IPS DF 4.7 (cell line): ENCODE data around the gene ITGB7.

ENCODE experiments used
- DNase-seq: peaks from one replicate; pipeline ENCODE4 v3.0.0-alpha.2; 2013; ENCODE audit warnings: low spot score; ENCODE audit errors: extremely low read depth

The ITGB7 gene

DNA sequence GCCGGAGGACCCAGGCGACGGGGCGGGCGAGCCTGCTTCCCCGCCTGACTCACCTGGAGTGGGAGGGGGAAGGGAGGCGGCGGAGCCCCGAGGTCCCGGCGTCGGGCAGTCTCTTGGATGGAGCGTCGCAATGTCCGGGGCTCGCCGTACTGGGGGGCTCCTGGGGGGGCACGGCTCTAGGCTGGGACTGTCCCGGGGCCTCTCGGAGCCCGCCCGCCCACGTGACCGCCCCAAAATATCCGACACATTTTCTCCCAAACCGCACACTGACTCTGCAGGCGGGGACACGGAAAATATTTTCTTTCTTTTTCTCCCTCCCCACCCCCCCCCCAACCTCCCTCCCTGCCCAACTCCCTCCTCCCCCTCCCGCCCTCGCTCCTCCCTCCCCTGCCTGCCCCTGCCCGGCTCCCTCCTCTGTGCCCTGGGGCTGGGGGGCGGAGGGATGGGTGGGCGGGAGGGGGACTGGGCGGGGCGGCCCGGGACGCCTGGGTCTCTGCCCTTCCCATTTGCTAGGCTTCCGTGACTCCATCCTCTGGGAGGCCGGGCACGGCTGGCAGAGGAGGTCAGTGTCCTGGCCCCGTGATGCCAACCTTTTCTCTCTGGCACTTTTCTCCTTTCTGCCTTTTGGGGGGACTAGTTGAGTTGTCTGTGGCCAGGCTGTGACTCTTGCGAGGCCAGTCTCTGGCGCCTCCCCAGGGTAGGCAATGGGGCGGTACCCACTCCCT, 25.0 kb upstream of the ITGB7 start, which contains the start of gene RARG:
TSS of gene RARG (minus strand) at position 289 of the 725 bp plus-strand sequence. CDS start 4,664 bp downstream, outside the sequence.
- no peak for DNase-seq

DNA sequence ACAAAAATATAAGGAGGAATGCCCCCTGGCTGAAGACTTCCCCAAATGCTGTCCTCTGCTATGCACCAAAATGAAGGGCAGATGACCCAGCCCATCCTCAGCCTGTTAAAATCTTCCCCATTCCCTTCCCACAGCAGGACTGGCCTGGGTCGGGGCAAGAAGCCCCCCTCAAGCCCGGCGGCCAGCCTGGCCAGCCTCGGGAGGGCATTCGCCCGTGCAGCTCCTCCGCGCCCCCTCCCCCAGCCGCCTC, 24.5 kb upstream of the ITGB7 start:
- no peak for DNase-seq

DNA sequence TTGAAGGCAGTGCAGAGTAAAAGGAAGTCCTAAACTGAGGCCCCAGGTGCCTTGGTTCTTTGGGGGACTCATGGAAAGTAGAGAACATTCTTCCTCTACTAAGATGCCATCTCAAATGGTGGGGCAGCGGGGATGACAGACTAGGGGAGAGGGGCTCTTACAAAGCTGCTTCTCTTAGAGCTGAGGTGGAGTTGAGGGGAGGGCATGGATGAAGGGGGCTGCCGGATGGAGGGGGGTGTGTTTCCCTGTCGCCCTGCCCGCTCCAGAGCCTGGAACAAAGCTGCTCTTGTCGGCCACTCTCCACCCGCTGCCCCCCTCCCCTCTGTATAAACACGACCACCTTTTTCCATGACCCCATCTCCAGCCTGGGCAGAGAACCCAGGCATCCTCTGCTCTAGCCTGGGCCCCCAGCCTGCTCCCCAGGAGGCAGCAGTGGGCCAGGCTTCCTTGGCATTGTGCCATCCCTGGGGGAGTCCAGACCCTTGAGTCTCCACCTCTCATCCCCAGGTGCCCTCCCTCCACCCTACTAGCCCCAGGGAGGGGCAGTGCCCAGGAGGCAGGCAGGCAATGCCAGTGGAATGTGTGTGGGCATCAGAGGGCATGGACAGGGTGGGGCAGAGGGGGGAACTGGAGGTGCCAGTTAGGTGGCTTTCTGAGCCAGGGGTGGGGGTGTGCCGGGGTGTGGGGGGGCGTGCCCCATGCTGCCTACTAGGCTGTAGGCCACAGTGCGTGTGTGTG, 23.2 kb upstream of the ITGB7 start:
- no peak for DNase-seq

DNA sequence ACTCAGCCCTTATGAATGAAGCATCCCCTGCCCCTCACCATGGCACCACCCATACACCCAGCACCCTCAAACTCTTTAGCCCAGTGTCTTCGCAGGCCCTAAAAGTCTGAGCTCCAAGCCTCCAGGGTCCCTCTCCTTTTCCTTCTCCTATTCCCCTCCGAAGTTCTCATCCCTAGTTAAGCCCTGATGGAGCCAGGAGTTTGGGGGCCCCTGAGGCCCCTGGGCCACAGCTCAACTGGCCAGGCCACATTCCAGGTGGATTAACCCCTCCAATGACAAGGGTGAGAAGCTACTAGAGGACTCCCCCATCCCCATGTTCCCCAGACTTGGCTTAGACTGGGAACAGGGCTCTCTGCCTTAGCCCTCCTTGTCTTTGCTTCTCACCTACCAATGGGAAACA, 22.4 kb upstream of the ITGB7 start:
- no peak for DNase-seq

DNA sequence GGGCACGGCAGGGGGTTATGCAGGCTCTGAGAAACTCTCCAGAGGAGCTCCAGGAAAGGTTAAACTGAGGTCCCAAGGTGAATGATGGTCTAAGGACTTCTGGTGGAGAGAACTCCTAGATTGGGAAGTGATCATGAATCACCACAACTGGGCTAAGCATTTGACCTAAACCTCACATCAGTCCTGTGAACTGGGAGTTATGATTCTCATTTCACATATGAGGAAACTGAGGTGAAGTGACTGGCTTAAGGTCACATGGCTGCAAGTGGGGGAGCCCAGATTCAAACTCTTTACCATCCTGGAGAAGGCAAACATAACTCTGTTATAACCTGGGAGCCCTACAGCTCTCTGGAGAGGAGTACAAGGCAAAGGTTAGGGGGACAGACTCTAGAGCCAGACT, 20.8 kb upstream of the ITGB7 start:
- no peak for DNase-seq

DNA sequence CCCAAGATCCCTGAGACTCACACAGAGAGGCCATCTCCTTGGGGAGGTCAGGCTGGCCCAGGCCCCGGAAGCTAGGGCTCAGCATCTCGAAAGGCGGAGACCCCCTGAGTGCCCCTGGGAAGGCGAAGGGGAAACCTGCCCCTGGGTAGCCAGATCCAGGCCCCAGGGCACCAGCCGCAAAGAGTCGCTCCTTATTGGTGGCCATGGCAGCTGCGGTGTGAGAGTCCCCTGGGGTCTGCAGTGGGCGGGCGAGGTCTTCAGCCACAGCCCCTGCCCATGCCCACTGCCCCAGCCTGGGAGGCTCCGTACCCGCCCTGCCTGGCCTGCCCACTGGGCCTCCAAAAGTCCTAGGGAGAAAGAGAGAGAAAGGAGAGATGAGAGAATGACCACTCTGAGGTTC, 20.3 kb upstream of the ITGB7 start:
- DNase-seq: no peak

DNA sequence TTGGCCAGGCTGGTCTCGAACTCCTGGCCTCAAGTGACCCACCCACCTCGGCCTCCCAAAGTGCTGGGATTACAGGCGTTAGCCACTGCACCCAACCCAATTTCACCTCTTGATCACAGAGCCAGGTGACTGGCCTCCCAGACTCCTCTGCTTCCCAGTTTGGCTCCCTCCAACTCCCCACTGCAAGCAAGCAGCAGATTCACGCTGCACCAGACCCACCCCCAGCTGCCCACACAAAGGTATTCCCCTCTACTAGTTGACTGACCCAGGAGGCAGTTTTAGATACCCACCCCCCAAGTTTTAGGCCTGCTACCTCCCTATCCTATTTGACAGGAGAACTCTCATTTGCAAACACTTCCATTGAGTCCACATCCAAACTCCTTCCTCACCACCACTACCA, 19.8 kb upstream of the ITGB7 start:
- DNase-seq: no peak

DNA sequence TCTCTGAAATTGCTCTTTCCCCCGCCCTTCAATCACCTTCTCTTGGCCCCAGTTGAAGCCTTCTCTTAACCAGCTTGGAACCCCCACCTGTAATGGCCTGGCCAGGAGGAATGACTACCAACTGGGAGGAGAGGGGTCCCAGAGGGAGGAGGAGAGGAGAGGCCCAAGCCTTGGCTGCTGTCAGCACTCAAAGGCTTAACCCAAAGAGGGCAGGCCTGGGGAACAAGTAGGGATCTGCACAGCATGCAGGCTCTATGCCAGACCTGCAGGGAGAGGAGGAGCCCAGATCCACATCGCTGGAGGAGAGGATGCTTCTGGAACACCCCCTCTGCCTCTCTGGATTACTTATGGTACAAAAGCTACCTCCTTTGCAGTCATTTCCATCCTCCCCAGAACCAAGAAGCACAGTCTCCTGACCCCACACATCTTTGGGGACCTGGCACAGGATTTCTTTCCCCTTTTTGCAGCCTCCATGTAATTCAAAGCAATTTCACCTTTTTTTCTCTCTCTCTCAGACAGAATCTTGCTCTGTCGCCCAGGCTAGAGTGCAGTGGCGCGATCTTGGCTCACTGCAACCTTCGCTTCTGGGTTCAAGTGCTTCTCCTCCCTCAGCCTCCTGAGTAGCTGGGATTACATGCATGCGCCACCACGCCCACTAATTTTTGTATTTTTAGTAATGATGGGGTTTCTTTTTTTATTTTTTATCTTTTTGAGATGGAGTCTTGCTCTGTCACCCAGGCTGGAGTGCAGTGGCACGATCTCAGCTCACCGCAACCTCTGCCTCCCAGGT, 18.8 kb upstream of the ITGB7 start:
- no peak for DNase-seq

DNA sequence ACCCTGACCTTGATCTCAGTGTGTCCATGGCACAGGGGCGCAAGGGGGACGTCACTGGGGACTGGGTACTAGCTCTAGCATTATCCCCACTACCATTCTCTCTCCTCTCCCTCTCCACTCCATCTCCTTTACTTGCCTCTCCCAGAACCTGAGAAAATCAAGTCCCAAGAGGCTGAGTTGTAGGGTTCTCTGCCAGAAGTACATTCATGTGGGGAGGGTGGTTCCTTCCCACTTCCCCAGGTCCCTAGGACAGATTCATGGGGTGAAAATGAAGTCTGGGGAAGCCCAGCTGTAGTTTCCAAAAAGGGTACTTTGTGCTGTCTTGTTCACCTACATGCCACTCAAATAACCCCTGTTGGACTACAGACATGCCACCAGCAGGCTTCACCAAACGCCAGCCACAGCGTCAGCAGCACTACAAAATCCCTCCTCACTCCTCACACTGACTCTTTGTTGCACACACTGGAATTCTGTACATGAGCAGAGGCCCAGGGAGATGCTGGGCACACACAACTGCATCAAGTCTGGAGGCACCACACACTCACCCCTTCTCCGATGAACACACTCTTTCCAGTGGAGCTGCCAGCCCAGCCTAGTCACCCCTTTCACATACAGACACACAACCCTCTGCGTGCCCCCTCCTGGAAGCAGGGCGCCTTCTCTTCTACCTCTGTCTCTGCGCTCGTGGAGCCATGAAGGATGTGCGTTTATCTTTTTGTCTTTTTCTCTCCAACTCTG, 18.0 kb upstream of the ITGB7 start:
- DNase-seq: no peak

DNA sequence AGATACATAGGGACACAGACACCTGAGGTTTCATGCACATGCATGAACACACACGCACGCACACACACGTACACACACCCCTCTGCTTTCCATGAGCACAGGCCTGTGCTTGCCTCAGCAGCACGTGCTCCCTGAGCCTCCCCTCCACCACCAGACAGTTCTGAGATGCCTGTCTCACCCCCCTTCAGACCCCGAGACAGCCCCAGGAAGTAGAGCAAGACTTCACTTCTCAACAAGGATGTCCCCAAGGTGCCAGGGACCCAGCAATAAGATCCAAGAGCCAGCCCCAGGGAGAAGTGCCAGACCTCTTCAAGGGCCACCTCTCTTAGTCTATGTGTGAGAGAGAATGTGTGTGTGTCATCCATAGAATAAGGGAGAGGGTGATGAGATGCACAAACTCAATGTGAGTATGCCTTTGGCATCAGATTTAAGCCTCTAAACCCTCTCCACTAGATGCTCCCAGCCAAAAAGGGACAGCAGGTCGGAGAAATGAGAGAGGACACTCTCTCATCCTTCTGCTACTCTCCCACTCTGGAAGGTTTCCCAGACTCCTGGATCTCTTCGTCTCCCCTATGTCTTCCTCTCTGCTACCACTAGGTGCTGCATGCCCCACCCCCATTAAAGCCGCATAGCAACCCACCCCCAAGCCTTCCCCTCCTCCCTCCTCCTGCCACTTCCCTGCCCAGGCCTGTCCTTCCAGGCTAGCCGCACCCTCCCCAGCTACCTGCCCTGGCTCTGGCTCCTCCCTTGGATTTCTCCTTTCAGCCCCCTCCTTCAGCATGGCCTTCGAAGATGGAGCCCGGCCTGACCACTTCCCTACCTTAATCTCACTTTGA, 17.2 kb upstream of the ITGB7 start:
- no peak for DNase-seq

DNA sequence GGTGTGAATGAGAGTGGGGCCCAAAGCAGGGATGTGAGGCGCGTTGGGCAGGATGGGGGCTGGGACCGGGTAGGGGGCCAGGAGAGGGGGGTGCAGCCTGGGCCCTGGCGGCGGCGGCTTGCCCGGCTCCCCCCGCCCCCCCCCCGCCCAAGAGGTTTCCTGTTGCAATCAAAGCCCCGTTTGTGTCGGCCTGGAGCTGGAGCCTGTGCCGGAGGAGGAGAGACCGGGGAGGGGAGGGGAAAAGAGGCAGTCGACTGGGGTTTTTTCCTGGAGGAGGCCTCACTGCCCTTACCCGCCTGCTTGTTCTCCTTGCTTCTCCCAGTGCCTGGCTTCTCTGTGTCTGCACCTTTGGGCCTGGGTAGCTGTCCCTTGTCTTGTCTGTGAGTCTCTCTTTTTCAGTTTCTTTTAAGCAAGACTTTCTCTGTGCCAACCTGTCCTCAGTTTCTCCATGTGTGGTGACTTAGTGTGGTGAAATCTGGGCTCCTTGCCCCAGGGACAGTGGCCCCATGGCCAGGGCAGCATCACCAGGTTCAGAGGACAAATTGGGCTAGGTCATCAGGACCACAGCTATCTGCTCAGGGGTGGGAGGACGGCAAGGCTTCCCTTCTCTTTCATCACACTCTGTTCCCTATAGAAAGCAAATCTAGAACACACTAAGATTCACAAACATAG, 16.5 kb upstream of the ITGB7 start:
- no peak for DNase-seq

DNA sequence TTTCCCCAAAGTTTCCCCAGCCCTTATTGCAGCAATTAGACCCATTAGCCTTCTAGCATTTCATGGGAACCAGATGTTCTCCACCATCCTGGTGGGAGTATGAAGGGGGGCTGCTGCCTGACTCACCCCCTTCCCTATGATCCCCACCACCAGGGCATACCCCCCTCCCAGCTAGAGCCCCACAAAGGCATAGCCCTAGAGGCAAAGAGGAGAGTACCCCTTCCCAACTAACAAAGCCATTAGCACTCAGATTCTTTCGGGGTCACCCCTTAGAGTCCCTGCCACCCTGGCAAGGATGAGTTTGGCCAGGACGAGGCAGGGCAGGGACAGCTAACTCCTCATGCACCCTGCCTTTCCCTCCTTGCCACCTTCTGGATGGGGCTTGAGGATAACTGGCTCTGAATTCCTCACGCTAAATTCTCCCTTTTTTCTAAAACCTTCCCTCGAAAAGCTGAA, 15.8 kb upstream of the ITGB7 start:
- no peak for DNase-seq

DNA sequence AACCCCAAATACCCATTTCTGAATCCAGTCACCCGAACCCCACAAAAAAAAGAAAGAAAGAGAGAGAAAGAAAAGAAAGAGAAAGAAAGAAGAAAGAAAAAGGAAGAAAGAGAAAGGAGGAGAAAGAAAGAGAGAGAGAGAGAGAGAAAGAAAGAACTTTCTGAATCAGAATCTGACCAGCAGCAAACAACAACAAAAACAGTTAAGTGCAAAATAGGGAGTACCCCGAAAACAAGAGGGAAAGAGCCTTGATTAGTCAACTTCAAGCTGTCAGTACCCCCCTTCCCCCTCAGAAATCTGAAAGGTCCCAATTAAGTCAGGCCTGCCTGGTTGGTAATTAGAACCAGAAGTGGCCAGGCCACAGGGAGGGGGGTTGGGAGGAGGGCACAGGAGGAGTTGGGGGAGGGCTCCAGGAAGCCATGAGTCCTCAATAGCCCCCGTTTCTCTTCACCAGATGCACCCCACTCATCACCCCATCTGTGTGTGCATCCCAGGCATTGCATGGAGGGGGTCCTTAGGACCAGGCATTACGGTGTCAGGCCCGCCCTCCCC, 15.2 kb upstream of the ITGB7 start:
- no peak for DNase-seq

DNA sequence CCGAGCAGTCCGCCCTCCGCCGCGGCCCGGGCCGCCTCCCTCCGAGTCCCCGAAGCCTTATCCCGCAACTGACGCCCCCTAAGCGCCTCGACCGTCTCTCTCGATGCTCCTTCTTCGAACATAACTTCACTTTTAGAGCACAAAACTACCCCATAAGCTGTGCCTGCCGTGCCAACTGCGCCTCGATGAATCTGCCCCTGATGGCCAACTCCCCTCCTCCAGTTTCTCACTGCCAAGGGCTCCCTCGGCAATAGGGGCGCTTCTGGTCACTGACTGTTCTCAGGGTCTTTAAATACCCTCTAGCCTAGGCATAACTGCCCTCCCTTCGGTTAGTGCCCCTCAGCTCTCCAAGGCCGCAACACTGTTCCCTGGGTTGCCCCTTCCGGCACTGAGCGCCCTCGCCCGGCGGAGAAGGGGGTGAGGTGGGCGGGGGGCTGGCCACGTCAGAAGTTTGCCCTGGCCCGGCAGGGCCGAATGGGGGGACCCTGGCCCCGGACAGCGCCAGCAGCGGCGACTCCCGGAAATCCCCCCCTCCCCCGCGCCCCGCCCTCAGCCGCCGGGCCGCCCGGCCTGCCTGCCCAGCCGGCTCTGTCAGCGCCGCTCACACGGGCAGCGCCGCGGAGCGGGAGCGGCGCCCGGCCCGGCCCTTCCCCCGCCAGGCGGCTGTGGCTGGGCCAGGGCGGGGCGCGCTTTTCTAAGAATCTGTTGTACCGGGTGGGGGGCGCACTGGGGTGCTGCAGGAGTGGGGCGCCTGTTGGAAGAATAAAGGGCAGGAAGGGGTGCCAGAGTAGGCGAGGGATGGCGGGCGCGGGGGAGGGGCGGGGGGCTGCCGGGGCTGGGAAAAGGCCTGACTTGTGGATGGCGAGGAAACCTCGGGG, 14.4 kb upstream of the ITGB7 start:
- no peak for DNase-seq

DNA sequence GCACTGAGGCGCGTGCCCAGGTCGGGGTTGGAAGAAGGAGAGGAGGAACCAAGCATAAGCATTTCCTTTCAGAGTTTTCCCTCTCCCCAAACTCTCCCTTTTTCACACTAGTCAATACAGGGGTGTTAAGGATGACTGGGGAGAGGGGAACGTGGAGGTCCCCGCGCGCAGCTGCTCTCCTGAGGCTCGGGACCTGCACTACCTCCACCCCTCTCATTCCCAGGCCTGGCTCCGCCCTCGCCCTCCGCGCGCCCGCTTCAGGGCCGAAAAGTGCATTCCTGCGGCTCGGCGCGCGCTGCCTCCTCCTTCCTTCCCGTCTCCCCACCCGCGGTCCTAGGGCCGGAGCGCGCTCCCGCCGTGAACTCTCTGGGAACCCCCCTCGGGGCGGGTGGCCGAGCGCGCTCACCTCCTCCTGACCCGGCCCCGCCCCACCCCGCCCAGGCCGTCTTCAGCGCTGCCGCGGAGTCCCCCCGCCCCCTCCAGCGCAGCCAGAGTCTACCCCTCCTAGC, 13.7 kb upstream of the ITGB7 start:
- no peak for DNase-seq

DNA sequence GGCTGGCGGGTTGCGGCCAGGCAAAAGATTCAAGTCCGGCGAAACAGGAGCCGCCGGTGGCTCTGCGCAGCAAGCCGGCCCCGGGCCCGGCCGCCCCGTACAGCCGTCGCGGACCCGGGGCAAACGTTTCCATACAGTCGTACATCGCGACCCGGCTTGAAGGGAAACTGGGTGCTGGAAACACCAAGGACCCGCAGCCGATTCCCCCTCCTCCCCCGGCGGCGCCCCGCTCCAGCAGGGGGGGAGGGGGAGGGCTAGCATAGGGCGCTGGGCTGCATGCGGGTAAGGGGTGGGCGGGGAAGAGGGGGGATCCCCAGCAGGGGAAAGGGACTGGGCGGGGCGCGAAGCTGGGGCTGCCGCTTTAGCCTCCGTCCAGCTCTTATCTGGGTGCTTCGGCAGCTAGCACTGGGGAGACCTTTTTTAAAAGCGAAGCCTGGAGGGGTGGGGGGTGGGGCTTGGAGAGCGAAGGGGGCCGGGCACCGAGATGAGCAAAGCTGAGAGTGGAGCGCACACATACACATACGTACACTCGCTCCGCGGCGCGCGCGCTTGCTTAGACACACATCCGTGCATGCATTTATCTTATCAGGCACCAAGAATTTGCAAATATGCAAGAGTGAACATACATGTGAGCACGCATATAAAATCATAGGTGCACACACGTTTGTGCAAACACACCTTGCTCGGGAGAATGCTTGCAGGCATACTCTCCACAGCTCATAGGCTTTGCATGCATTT, 13.1 kb upstream of the ITGB7 start:
- DNase-seq: no peak

DNA sequence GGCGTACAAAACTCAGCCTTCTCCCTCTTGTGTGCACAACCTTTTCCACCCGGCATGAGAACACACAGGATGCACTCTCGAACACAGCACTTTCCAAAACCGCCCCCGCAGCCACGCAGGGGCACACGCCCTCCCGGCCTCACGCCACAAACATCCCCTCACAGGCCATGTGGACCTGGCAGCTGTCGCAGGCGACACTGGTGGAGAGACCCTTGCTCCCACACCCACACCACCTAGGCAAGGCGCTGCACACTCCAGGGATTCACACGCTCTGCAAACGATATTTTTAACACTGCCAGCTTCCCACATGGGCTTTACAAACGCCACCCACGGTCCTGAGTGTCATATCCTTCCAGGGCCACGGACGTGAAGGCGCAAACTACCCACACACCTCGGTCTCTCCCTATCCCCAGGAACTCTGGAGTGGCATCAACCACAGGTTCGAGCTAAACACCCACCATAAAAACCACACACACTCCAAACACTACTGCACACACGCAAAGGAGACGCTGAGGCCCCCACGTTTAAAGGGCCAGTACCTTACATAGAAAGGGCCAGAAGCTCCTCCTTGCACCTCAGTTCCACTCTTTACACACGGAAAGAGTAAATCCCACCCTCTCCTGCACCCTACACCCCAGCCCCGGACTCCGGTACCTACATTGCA, 12.4 kb upstream of the ITGB7 start:
- DNase-seq: no peak
